Activated CD4-positive, alpha-beta T cell treated with anti-CD3 and anti-CD28 coated beads for 1 hour (primary cell): Measurements from ENCODE around the gene DPPA3.
"Not testable (repeated sequence)": the region's sequence is repeated elsewhere in the genome, so short reads cannot be mapped to it uniquely, and the experiment has no call there.

Experiments used
- DNase-seq: peaks from one replicate; pipeline ENCODE4 v3.0.0-alpha.2; 2020

Gene DPPA3

DNA sequence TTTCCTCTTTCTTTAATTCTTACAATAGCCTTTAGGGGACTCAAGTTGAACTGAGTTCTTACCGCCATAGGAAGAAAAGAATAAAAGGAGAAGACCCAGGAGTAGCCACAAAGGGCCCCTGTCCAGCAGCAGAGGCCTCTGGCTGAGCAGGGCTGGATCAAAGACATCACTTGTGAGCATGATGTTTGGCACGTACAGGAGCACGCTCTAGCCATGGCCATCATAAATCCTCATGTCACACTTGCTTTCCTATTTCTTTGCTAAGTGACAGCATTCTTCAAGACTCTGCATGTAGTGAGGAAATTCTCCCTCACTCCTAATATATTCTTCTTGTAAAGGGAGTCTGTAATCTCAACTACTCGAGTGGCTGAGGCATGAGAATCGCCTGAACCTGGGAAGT is 20.3 kb downstream of the DPPA3 start:
- no peak for DNase-seq

DNA sequence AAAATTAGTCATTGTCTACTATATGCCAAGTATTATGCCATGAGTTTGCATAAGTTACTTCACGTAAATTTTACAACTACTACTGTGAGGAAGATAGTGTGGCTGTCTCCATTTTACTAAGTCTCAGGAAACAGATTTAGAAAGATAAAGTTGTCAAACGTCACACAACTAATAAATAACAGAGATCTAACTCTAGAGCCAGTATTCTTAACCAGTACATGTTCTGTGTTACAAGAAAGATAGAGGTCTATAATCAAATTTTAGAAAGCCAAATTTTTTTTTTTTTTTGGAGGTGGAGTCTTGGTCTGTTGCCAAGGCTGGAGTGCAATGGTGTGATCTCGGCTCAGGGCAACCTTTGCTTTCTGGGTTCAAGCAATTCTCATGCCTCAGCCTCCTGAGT is 21.8 kb downstream of the DPPA3 start:
- no peak for DNase-seq

DNA sequence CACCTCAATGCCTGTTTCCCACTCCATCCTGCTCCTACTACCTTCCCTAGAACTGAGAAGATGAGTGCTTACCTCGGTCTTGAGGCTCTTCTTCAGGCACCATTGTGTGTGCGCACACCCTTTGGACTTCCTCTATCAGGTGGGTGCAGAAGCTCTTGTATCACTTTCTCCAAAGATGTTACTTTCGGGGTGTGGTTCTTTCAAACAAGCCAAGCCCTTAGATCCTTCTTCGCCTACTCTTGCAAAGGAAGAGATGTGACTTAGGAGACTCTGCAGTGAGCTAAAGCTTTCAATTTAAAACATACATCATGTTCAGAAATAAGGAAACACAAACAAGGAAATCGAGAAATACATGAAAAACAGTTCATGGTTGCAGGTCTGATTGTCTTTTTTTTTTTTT is 36.0 kb downstream of the DPPA3 start, which contains the start of gene CLEC4C:
TSS of gene CLEC4C (minus strand) at position 130 of the 400 bp plus-strand sequence. CDS start at position 103, 27 bp downstream.
- no peak for DNase-seq

DNA sequence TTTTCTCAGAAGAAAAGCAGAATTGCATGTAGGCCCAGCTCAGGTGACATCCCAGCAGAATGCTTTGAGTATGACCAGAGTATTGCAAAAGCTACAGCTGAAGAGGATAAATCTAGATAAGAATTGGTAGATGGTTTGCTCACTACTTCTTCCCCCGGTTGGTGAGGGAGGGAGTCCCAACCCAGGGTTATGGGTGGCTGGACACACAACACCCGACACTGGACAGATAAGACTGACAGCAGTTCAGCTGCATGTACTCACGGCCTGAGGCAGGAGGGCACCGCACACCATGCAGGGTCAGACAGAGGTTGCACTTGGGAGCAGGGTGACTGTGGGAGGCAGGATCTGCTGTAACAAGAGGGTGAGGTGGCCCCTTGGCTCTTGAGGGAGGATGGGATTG is 37.6 kb downstream of the DPPA3 start:
- no peak for DNase-seq

DNA sequence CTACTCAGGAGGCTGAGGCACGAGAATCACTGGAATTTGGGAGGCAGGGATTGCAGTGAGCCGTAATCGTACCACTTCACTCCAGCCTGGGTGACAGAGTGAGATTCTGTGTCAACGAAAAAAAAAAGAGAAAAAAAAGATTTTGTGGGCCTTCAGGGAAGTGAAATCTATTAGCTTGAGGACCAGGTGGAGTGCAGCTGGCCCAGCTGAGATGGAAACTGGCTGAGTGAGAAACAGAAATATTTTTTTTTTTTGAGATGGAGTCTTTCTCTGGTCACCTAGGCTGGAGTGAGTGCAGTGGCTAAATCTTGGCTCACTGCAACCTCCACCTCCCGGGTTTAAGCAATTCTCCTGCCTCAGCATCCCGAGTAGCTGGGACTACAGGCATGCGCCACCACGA is 38.2 kb downstream of the DPPA3 start:
- DNase-seq = no peak

DNA sequence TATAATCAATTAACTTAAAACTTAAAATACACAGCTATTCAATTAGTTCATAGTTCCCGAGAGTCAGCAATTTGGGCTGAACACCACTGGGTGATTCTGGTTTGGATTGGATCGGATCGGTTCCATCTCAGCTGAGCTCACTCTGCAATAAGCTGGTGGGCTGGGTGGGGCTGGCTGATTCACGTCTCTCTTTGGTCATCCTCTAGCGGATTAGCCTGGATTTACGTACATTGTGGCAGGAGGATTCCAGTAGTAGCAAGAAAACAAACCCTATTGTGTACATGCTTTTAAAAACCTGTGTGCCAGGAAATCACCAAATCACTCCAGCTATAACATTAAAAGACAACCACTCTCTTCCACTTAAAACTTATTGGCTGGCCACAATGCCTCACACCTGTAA is 39.1 kb downstream of the DPPA3 start:
- DNase-seq = no peak

DNA sequence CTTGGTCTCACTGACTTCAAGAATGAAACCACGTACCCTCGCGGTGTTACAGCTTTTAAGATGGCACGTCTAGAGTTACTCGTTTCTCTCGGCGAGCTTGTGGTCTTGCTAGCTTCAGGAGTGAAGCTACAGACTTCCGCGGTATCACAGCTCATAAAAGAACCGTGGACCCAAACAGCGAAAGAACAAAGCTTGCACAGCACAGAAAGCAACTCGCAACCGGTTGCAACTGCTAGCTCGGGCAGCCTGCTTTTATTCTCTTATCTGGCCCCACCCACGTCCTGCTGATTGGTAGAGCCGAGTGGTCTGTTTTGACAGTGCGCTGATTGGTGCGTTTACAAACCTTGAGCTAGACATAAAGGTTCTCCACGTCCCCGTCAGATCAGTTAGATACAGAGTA is 40.2 kb downstream of the DPPA3 start:
- DNase-seq = no peak

DNA sequence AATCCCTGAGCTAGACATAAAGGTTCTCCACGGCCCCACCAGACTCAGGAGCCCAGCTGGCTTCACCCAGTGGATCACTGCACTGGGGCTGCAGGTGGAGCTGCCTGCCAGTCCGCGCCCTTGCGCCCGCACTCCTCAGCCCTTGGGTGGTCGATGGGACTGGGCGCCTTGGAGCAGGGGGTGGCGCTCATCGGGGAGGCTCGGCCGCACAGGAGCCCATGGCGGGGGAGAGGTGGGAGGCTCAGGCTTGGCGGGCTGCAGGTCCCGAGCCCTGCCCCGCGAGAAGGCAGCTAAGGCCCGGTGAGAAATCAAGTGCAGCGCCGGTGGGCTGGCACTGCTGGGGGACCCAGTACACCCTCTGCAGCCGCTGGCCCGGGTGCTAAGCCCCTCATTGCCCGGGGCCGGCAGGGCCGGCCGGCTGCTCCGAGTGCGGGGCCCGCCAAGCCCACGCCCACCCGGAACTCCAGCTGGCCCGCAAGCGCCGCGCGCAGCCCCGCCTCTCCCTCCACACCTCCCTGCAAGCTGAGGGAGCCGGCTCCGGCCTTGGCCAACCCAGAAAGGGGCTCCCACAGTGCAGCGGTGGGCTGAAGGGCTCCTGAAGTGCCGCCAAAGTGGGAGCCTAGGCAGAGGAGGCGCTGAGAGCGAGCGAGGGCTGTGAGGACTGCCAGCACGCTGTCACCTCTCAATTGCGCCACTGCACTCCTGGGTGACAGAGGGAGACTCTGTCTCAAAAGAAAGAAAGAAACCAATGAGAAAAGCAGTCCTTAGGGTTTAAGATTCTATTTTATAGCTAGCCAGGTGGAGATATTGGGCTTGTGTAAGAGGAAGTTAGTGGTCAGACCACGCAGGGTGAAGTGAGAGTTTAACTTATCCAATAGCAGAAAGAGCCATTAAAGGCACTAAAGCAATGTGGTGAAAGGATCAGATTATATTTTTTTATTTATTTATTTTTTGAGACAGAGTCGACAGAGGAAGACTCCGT is 41.0 kb downstream of the DPPA3 start:
- not testable (repeated sequence) for DNase-seq

DNA sequence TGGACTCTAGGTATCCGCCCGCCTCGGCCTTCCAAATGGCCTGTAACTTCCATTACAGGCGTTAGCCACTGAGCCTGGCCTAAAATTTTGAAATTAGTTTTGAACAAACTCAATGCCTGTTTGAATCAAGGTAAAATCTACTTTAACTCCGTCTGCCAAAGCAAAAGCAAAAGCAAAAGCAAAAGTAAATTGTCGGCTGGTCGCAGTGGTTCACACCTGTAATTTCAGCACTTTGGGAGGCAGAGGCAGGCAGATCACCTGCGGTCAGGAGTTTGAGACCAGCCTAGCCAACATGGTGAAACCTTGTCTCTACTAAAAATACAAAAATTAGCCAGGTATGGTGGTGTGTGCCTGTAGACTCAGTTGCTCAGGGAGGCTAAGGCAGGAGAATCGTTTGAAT is 44.4 kb downstream of the DPPA3 start:
- DNase-seq = not testable (repeated sequence)

DNA sequence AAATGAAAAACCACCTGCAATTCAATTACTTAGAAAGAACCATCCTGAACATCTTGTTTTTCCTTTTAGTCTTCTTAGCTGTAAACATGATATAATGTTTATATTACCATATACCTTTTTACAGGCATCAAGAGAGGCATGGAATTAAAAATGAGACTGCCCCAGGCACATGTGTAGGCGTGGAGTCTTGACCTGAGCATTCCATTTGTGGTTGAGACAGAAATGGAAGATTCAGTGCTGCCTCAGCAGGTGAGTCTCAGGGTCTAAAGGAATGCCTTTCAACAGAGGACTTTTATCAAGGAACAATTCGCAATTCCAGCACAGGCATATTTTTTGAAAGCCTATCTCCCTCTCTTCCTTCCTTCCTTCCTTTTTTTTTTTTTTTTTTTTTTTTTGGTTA is 45.8 kb downstream of the DPPA3 start:
- DNase-seq = no peak

DNA sequence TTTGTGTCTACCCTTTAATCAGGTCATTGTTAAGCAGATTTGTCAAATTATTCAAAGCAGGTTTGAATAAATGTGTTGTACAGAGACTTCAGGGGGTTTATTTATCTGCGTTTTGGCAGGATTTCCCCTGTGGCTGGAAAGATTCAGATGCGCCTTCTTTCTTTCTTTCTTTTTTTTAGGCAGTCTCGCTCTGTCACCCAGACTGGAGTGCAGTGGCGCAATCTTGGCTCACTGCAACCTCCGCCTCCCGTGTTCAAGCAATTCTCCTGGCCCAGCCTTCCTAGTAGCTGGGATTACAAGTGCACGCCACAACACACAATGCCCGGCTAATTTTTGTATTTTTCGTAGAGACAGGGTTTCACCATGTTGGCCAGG is 47.5 kb downstream of the DPPA3 start:
- DNase-seq = no peak
